Right lung (tissue), 5 donors: ENCODE data around the gene INPP5B. TPM values are rescaled to one million over a fixed set of nuclear protein-coding genes. Genes with fewer than 3 reads are reported as not detected.

Experiments
- DNase-seq, 2 donors: peaks; one replicate each; pipeline ENCODE4 v3.0.0-alpha.2; 2013
- polyA plus RNA-seq, 5 donors: library from polyadenylated mRNA; unstranded; fragments of 120-200 nt; gene quantifications; one replicate each; pipeline versions ENCODE4 v1.2.1 to v1.2.3, GENCODE V29; 2013; ENCODE audit warnings: inconsistent platforms in 1 of 5, low replicate concordance in 1 of 5; ENCODE audit not compliant: insufficient read length in 5 of 5, insufficient read depth in 1 of 5

INPP5B gene
- polyA plus RNA-seq, 5 donors = 25.7 to 36.0 (median 27.9) TPM

- no peak for DNase-seq
These were observed 106.1 kb downstream of the INPP5B start for GRCh38 chr1:37840711-37841110.

GRCh38 chr1:37839676-37840075 is 107.2 kb downstream of the INPP5B start:
- no peak for DNase-seq

- DNase-seq = no peak
These were observed 110.1 kb downstream of the INPP5B start for GRCh38 chr1:37836788-37837187.

- DNase-seq = no peak
These were observed 115.0 kb downstream of the INPP5B start for GRCh38 chr1:37831809-37832208.

- DNase-seq = no peak
These were observed 115.7 kb downstream of the INPP5B start for GRCh38 chr1:37831109-37831508.

- DNase-seq = no peak
These were observed 118.3 kb downstream of the INPP5B start for GRCh38 chr1:37828410-37829074.

GRCh38 chr1:37825506-37825905 is 121.3 kb downstream of the INPP5B start:
- no peak for DNase-seq

GRCh38 chr1:37824001-37824400 is 122.9 kb downstream of the INPP5B start:
- DNase-seq = no peak

GRCh38 chr1:37822906-37823815 is 123.7 kb downstream of the INPP5B start:
- DNase-seq = no peak

- no peak for DNase-seq
These were observed 125.4 kb downstream of the INPP5B start for GRCh38 chr1:37821481-37821880.

- no peak for DNase-seq
These were observed 129.4 kb downstream of the INPP5B start for GRCh38 chr1:37817481-37817880.

GRCh38 chr1:37814252-37814651 is 132.6 kb downstream of the INPP5B start:
- DNase-seq = no peak

GRCh38 chr1:37813529-37814145 is 133.2 kb downstream of the INPP5B start:
- no peak for DNase-seq

- DNase-seq = peak; percentile 44 to 55
These were observed 135.7 kb downstream of the INPP5B start for GRCh38 chr1:37811027-37811655.

Other genes with a start within 250 kb of the INPP5B start
- under 1 TPM; 0.14 to 0.30 (median 0.27) TPM for gene EPHA10, start 181.9 kb downstream of the INPP5B start, polyA plus RNA-seq
- 1 to 10 TPM; 3.7 to 5.5 (median 4.4) TPM for gene MANEAL, start 153.2 kb downstream of the INPP5B start, polyA plus RNA-seq
- gene C1orf122, start 139.3 kb downstream of the INPP5B start, polyA plus RNA-seq = 10 to 100 TPM; 15.3 to 52.3 (median 25.1) TPM
- 10 to 100 TPM in 4 of 5 donors, 1 to 10 TPM in 1; 8.9 to 13.1 (median 11.2) TPM for gene YRDC, start 138.8 kb downstream of the INPP5B start, polyA plus RNA-seq
- 1 to 10 TPM; 7.7 to 9.6 (median 8.8) TPM for gene MTF1, start 87.5 kb downstream of the INPP5B start, polyA plus RNA-seq
- 100 to 1,000 TPM in 2 of 5 donors, 10 to 100 TPM in 3; 75.3 to 112 (median 96.0) TPM for gene SF3A3, start 43.0 kb upstream of the INPP5B start, polyA plus RNA-seq
- gene FHL3, start 58.5 kb upstream of the INPP5B start, polyA plus RNA-seq = 10 to 100 TPM; 11.5 to 25.2 (median 16.3) TPM
- 10 to 100 TPM; 38.4 to 56.8 (median 42.9) TPM for gene UTP11, start 65.7 kb upstream of the INPP5B start, polyA plus RNA-seq
- gene POU3F1, start 99.7 kb upstream of the INPP5B start, polyA plus RNA-seq = under 1 TPM in 3 of 5 donors, not detected in 2; 0.12 to 0.29 (median 0.16) TPM